ENCODE data around the gene ANP32E.
"Not testable (repeated sequence)": the region's sequence is repeated elsewhere in the genome, so short reads cannot be mapped to it uniquely, and the experiment has no call there.

ANP32E gene

GRCh38 chr1:150186789-150187559 is 48.9 kb downstream of the ANP32E start:
- Histone ChIP-seq H3K27me3 (ENCODE audit: control insufficient read depth in 1 of 2, insufficient read depth in 2 of 2, low read length in 2 of 2) (no peaks in the 10 kb centered on the region), H3K9me3 (ENCODE audit: control insufficient read depth in 2 of 2, low read length in 2 of 2) (no peaks in the 10 kb centered on the region), H3K4me1 (ENCODE audit: control insufficient read depth, insufficient read depth, low read length) (no peaks in the 10 kb centered on the region), H3K4me3 (ENCODE audit: low read length in 2 of 2) (peak overlapping the region in 1 of 2 donors; percentile 60), H3K9ac (ENCODE audit: low read length in 2 of 2) (peak overlapping the region in 1 of 2 donors; percentile 4), H3K27ac (ENCODE audit: low read length) (no peak overlapping the region), H3K36me3 (ENCODE audit: control insufficient read depth in 2 of 2, insufficient read depth in 2 of 2, low read length in 2 of 2) (no peaks in the 10 kb centered on the region)

DNA sequence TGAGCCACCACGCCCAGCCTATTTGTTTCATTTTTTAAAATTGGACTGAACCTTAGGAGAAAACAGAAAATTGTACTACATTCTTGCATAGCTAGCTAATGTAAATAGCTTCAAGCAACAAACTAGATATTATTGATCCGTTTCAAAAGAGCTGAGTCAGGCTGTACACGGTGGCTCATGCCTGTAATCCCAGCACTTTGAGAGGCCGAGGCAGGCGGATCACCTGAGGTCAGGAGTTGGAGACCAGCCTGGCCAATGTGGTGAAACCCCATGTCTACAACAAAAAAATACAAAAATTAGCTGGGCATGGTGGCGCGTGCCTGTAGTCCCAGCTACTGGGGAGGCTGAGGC is 49.5 kb downstream of the ANP32E start:
- not testable (repeated sequence) for H3K9ac ChIP-seq (ENCODE audit: low read length in 2 of 2); H3K4me3 ChIP-seq (ENCODE audit: low read length in 2 of 2); H3K9me3 ChIP-seq (ENCODE audit: control insufficient read depth in 2 of 2, low read length in 2 of 2); H3K27me3 ChIP-seq (ENCODE audit: control insufficient read depth in 1 of 2, insufficient read depth in 2 of 2, low read length in 2 of 2); H3K27ac ChIP-seq (ENCODE audit: low read length); H3K36me3 ChIP-seq (ENCODE audit: control insufficient read depth in 2 of 2, insufficient read depth in 2 of 2, low read length in 2 of 2); H3K4me1 ChIP-seq (ENCODE audit: control insufficient read depth, insufficient read depth, low read length)

DNA sequence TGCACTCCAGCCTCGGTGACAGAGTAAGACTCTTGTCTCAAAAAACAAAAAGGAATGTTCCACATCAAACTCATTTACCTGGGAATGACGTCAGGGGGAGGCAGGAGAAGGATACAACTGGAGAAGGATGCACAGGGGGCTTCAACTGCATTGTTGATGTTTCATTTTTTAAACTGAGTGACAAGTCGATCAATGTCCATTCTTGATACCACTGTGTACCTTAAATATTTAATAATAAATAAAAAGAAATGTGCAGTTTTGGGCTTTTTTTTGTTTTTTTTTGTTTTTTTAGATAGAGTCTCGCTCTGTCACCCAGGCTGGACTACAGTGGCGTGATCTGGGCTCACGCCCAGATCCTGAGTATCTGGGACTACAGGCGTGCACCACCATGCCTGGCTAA is 50.4 kb downstream of the ANP32E start:
- Histone ChIP-seq H3K4me3 (ENCODE audit: low read length in 2 of 2) (no peak overlapping the region), H3K9ac (ENCODE audit: low read length in 2 of 2) (no peak overlapping the region), H3K36me3 (ENCODE audit: control insufficient read depth in 2 of 2, insufficient read depth in 2 of 2, low read length in 2 of 2) (no peaks in the 10 kb centered on the region), H3K27me3 (ENCODE audit: control insufficient read depth in 1 of 2, insufficient read depth in 2 of 2, low read length in 2 of 2) (no peaks in the 10 kb centered on the region), H3K27ac (ENCODE audit: low read length) (no peak overlapping the region), H3K4me1 (ENCODE audit: control insufficient read depth, insufficient read depth, low read length) (no peaks in the 10 kb centered on the region), H3K9me3 (ENCODE audit: control insufficient read depth in 2 of 2, low read length in 2 of 2) (no peaks in the 10 kb centered on the region)

GRCh38 chr1:150183061-150183460 is 52.9 kb downstream of the ANP32E start:
- no peaks in the 10 kb centered on the region for H3K9me3 ChIP-seq (ENCODE audit: control insufficient read depth in 2 of 2, low read length in 2 of 2)
- no peaks in the 10 kb centered on the region for H3K4me1 ChIP-seq (ENCODE audit: control insufficient read depth, insufficient read depth, low read length)
- H3K36me3 ChIP-seq (ENCODE audit: control insufficient read depth in 2 of 2, insufficient read depth in 2 of 2, low read length in 2 of 2): no peaks in the 10 kb centered on the region
- H3K4me3 ChIP-seq (ENCODE audit: low read length in 2 of 2): no peak overlapping the region
- no peak overlapping the region for H3K9ac ChIP-seq (ENCODE audit: low read length in 2 of 2)
- H3K27ac ChIP-seq (ENCODE audit: low read length): no peak overlapping the region
- no peaks in the 10 kb centered on the region for H3K27me3 ChIP-seq (ENCODE audit: control insufficient read depth in 1 of 2, insufficient read depth in 2 of 2, low read length in 2 of 2)

DNA sequence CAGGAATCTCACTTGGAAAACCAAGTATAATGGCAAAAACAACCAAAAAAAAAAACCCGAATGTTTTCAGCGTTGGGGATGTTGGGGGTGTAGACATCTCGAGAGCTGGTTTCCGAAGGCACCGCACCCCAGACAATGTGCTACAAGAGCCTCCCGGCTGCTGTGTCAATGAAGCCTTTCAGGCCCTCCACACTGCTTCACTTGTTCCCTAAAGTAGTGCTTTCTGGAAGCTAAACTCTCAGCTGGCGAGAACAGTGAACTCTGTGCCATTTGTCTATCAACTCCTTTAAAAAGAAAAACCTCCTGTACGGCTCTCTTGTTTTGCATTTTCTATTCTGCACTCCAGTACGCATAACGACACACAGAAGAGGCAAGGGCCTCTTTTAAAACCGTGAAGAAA is 53.7 kb downstream of the ANP32E start:
- Histone ChIP-seq H3K27me3 (ENCODE audit: control insufficient read depth in 1 of 2, insufficient read depth in 2 of 2, low read length in 2 of 2) (no peaks in the 10 kb centered on the region), H3K36me3 (ENCODE audit: control insufficient read depth in 2 of 2, insufficient read depth in 2 of 2, low read length in 2 of 2) (no peaks in the 10 kb centered on the region), H3K4me3 (ENCODE audit: low read length in 2 of 2) (no peak overlapping the region), H3K27ac (ENCODE audit: low read length) (no peak overlapping the region), H3K4me1 (ENCODE audit: control insufficient read depth, insufficient read depth, low read length) (no peaks in the 10 kb centered on the region), H3K9ac (ENCODE audit: low read length in 2 of 2) (no peak overlapping the region), H3K9me3 (ENCODE audit: control insufficient read depth in 2 of 2, low read length in 2 of 2) (no peaks in the 10 kb centered on the region)

- Histone ChIP-seq H3K27ac (ENCODE audit: low read length) (no peak overlapping the region), H3K4me1 (ENCODE audit: control insufficient read depth, insufficient read depth, low read length) (no peaks in the 10 kb centered on the region), H3K9ac (ENCODE audit: low read length in 2 of 2) (no peak overlapping the region), H3K4me3 (ENCODE audit: low read length in 2 of 2) (no peak overlapping the region), H3K27me3 (ENCODE audit: control insufficient read depth in 1 of 2, insufficient read depth in 2 of 2, low read length in 2 of 2) (no peaks in the 10 kb centered on the region), H3K9me3 (ENCODE audit: control insufficient read depth in 2 of 2, low read length in 2 of 2) (no peaks in the 10 kb centered on the region), H3K36me3 (ENCODE audit: control insufficient read depth in 2 of 2, insufficient read depth in 2 of 2, low read length in 2 of 2) (no peaks in the 10 kb centered on the region)
These were observed 55.4 kb downstream of the ANP32E start for GRCh38 chr1:150180474-150180873.

DNA sequence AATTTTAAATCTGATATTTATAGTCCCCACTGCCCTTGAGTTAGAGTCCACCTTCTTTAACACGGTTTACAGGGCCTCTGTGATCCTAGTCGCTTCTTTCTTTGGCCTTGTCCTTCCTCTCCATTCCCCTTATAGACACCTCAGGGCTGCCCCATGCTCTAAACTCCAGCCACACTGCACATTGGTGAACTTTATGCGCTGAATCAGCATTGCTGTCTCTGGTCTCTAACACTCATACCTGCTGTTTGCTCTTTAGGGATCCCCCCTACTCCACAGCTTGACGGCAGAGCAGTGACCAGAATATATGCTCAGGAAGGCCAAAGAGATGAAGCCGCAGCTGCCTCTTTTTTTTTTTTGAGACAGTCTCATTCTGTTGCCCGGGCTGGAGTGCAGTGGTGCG is 56.0 kb downstream of the ANP32E start:
- Histone ChIP-seq H3K27ac (ENCODE audit: low read length) (no peak overlapping the region), H3K36me3 (ENCODE audit: control insufficient read depth in 2 of 2, insufficient read depth in 2 of 2, low read length in 2 of 2) (no peaks in the 10 kb centered on the region), H3K9ac (ENCODE audit: low read length in 2 of 2) (no peak overlapping the region), H3K4me1 (ENCODE audit: control insufficient read depth, insufficient read depth, low read length) (no peaks in the 10 kb centered on the region), H3K4me3 (ENCODE audit: low read length in 2 of 2) (no peak overlapping the region), H3K9me3 (ENCODE audit: control insufficient read depth in 2 of 2, low read length in 2 of 2) (no peaks in the 10 kb centered on the region), H3K27me3 (ENCODE audit: control insufficient read depth in 1 of 2, insufficient read depth in 2 of 2, low read length in 2 of 2) (no peaks in the 10 kb centered on the region)

- Histone ChIP-seq H3K27ac (ENCODE audit: low read length) (no peak overlapping the region), H3K27me3 (ENCODE audit: control insufficient read depth in 1 of 2, insufficient read depth in 2 of 2, low read length in 2 of 2) (no peaks in the 10 kb centered on the region), H3K9ac (ENCODE audit: low read length in 2 of 2) (no peak overlapping the region), H3K4me1 (ENCODE audit: control insufficient read depth, insufficient read depth, low read length) (no peaks in the 10 kb centered on the region), H3K36me3 (ENCODE audit: control insufficient read depth in 2 of 2, insufficient read depth in 2 of 2, low read length in 2 of 2) (no peaks in the 10 kb centered on the region), H3K9me3 (ENCODE audit: control insufficient read depth in 2 of 2, low read length in 2 of 2) (no peaks in the 10 kb centered on the region), H3K4me3 (ENCODE audit: low read length in 2 of 2) (no peak overlapping the region)
These were observed 57.4 kb downstream of the ANP32E start for GRCh38 chr1:150178548-150178947.

DNA sequence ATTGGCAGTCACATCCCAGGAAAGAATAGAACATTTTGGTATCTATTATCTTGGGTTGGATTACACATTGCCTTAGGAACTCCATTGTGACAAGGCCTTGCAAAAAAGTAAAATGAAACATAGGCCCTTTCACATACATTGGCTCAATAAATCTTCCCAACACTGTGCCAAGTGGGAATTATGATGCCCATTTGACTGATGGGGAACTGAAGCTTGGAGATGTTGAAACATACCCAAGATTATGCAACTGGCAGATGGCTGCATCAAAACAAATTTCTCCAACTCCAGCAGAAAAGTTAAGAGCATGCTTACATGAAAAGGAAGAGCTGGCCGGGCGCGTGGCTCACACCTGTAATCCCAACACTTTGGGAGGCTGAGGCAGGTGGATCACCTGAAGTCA is 59.3 kb downstream of the ANP32E start:
- no peaks in the 10 kb centered on the region for H3K4me1 ChIP-seq (ENCODE audit: control insufficient read depth, insufficient read depth, low read length)

GRCh38 chr1:150173141-150173585 is 62.7 kb downstream of the ANP32E start:
- no peak overlapping the region for H3K9ac ChIP-seq (ENCODE audit: low read length in 2 of 2)
- peaks cover 3% of the 10 kb centered on the region for H3K4me1 ChIP-seq (ENCODE audit: control insufficient read depth, insufficient read depth, low read length)
- H3K9me3 ChIP-seq (ENCODE audit: control insufficient read depth in 2 of 2, low read length in 2 of 2): no peaks in the 10 kb centered on the region
- H3K27ac ChIP-seq (ENCODE audit: low read length): no peak overlapping the region
- H3K4me3 ChIP-seq (ENCODE audit: low read length in 2 of 2): no peak overlapping the region
- H3K36me3 ChIP-seq (ENCODE audit: control insufficient read depth in 2 of 2, insufficient read depth in 2 of 2, low read length in 2 of 2): no peaks in the 10 kb centered on the region
- no peaks in the 10 kb centered on the region for H3K27me3 ChIP-seq (ENCODE audit: control insufficient read depth in 1 of 2, insufficient read depth in 2 of 2, low read length in 2 of 2)

More for the DNA sequence above, 59.3 kb downstream of the ANP32E start:
- no peak overlapping the region for H3K9ac ChIP-seq (ENCODE audit: low read length in 2 of 2)
- H3K27me3 ChIP-seq (ENCODE audit: control insufficient read depth in 1 of 2, insufficient read depth in 2 of 2, low read length in 2 of 2): no peaks in the 10 kb centered on the region
- no peaks in the 10 kb centered on the region for H3K36me3 ChIP-seq (ENCODE audit: control insufficient read depth in 2 of 2, insufficient read depth in 2 of 2, low read length in 2 of 2)
- no peak overlapping the region for H3K4me3 ChIP-seq (ENCODE audit: low read length in 2 of 2)
- no peaks in the 10 kb centered on the region for H3K9me3 ChIP-seq (ENCODE audit: control insufficient read depth in 2 of 2, low read length in 2 of 2)
- H3K27ac ChIP-seq (ENCODE audit: low read length): no peak overlapping the region

DNA sequence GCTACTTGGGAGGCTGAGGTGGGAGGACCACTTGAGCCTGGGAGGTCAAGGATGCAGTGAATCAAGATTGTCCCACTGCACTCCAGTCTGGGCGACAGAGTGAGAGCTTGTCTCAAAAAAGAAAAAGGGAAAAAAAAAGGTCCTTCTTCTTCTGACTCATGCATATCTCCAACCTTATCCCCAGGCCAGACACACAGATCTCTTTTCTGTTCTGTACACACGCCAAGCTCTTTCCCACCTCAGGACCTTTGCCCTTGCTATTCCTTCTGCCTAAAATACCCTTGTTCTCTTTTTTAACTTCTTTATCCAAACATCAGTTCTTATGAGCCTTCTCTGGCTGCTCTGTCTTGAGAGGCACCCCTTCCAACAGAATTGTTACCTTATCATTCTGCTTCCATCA is 64.1 kb downstream of the ANP32E start:
- no peaks in the 10 kb centered on the region for H3K36me3 ChIP-seq (ENCODE audit: control insufficient read depth in 2 of 2, insufficient read depth in 2 of 2, low read length in 2 of 2)
- no peak overlapping the region for H3K4me3 ChIP-seq (ENCODE audit: low read length in 2 of 2)
- no peak overlapping the region for H3K9ac ChIP-seq (ENCODE audit: low read length in 2 of 2)
- H3K27me3 ChIP-seq (ENCODE audit: control insufficient read depth in 1 of 2, insufficient read depth in 2 of 2, low read length in 2 of 2): no peaks in the 10 kb centered on the region
- H3K4me1 ChIP-seq (ENCODE audit: control insufficient read depth, insufficient read depth, low read length): peaks cover 3% of the 10 kb centered on the region
- no peaks in the 10 kb centered on the region for H3K9me3 ChIP-seq (ENCODE audit: control insufficient read depth in 2 of 2, low read length in 2 of 2)
- H3K27ac ChIP-seq (ENCODE audit: low read length): no peak overlapping the region

Data from stomach smooth muscle (tissue), 2 donors.